Measurements from ENCODE around the gene GABRB2. TPM values are rescaled to one million over a fixed set of nuclear protein-coding genes. Genes with fewer than 3 reads are reported as not detected.

The GABRB2 gene
- total and polyA plus RNA-seq, 11 donors = 0.04 to 3.8 (median 0.16) TPM; not detected in 7

DNA sequence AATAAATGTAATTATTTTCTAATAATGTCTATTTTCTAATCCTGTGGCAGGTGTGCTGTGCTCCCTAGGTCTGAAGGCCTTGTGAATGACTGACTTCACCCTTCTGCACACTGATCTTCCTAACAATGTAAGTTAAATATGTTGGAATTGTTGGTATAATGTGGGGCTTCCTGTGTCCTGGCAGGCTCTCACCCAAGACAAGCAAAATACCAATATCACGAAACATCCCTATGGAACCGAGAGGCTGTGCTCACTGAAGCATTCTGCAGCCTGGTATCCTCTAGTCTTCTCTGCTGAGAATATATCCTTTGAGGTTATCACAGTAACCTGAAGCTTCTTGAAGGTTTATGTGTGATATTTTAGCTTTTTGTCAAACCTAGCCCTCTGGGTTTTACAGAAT is 159.4 kb downstream of the GABRB2 start:
- no peak overlapping the region for H3K27ac ChIP-seq
- no peaks in the 10 kb centered on the region for H3K36me3 ChIP-seq
- DNase-seq (no peak), ATAC-seq (no peak)
- TF ChIP-seq, protein P1, sequence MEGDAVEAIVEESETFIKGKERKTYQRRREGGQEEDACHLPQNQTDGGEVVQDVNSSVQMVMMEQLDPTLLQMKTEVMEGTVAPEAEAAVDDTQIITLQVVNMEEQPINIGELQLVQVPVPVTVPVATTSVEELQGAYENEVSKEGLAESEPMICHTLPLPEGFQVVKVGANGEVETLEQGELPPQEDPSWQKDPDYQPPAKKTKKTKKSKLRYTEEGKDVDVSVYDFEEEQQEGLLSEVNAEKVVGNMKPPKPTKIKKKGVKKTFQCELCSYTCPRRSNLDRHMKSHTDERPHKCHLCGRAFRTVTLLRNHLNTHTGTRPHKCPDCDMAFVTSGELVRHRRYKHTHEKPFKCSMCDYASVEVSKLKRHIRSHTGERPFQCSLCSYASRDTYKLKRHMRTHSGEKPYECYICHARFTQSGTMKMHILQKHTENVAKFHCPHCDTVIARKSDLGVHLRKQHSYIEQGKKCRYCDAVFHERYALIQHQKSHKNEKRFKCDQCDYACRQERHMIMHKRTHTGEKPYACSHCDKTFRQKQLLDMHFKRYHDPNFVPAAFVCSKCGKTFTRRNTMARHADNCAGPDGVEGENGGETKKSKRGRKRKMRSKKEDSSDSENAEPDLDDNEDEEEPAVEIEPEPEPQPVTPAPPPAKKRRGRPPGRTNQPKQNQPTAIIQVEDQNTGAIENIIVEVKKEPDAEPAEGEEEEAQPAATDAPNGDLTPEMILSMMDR (IDR thresholded peaks at IDR 0.05) = no peak
- TF ChIP-seq POLR2A (IDR thresholded peaks at IDR 0.05) = no peak
- no peak overlapping the region for H3K4me3 ChIP-seq
- no peaks in the 10 kb centered on the region for H3K9me3 ChIP-seq
- no peaks in the 10 kb centered on the region for H3K27me3 ChIP-seq
- no peaks in the 10 kb centered on the region for H3K4me1 ChIP-seq
- WGBS, 4 donors = 77 to 98% (median 80%) methylated on average over 2 of the region's 2 CpGs
- intact Hi-C loops (cut with DNase I) = no loop called here

DNA sequence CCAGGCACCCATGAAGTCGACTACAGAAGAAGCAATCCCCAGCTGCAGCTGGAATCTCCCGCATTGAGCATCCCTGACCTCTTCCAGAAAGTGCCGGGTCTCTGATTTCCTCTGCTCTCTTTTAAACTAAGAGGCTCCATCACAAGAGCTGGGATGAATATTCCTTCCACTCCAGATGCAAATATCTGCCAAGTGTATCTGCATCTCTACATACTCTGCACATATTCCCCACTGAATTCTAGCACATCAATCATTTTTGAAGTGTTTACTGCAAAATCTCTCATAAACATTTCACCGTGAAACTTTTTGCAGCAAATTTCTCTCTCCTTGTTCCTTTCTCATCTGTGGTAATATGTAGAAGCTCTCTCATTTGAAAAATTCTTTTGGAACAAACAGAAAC is 161.5 kb downstream of the GABRB2 start:
- no peaks in the 10 kb centered on the region for H3K36me3 ChIP-seq
- no peaks in the 10 kb centered on the region for H3K9me3 ChIP-seq
- H3K4me3 ChIP-seq = no peak overlapping the region
- no peaks in the 10 kb centered on the region for H3K4me1 ChIP-seq
- no peak for TF ChIP-seq POLR2A (IDR thresholded peaks at IDR 0.05)
- TF ChIP-seq, protein P1 (IDR thresholded peaks at IDR 0.05) = no peak
- H3K27me3 ChIP-seq = no peaks in the 10 kb centered on the region
- ATAC-seq (no peak), DNase-seq (no peak)
- no peak overlapping the region for H3K27ac ChIP-seq
- intact Hi-C loops (cut with DNase I) = no loop called here
- 61 to 75% (median 69%) methylated on average over 4 of the region's 4 CpGs for WGBS, 4 donors

DNA sequence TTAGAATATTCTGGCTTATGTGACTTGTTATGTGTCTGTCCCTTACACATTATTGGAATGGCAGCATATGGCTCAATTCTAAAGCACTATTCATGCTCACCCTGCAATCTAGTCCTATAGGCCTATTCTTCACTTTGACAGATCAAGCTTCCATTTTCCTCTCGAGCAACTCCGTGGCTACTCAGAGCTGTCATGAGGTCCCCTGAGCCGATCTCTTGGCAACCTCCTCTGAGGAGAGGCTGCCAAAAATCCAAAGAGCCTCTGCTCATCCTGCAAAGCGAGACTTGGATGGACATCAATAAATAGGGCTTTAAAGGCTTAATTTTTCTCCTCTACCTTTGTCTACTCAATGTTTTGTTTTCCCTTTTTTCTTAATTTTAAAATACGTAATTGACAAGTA is 163.8 kb downstream of the GABRB2 start:
- intact Hi-C loops (cut with DNase I) = no loop called here
- Histone ChIP-seq H3K9me3 (no peaks in the 10 kb centered on the region), H3K27me3 (no peaks in the 10 kb centered on the region), H3K27ac (no peak overlapping the region), H3K36me3 (no peaks in the 10 kb centered on the region), H3K4me3 (no peak overlapping the region), H3K4me1 (no peaks in the 10 kb centered on the region)
- TF ChIP-seq POLR2A (IDR thresholded peaks at IDR 0.05) = no peak
- TF ChIP-seq, protein P1 (IDR thresholded peaks at IDR 0.05) = no peak
- DNase-seq (no peak), ATAC-seq (no peak)
- WGBS, 4 donors = 37 to 42% (median 39%) methylated on average over 5 of the region's 5 CpGs

DNA sequence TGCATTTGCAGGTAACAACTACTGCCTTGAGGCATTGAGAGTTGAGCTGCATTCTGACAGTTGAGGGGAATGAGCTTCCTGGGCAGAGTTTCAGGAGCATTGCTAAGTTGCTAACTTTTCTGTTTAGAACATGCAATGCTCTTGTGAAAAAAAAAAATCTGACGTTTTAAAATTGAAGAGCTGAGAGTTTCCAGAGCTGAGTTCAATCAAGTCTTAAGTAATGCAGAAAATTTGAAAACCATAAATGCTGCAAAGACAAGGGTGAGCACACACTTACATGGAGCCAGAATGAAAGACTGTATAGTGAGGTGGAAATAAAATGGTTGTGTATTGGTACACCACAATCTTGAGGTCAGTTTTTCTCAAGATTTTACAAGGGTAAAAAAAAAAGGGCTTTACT is 166.0 kb downstream of the GABRB2 start:
- no peaks in the 10 kb centered on the region for H3K9me3 ChIP-seq
- intact Hi-C loops (cut with DNase I) = no loop called here
- no peaks in the 10 kb centered on the region for H3K4me1 ChIP-seq
- ATAC-seq (no peak), DNase-seq (no peak)
- WGBS, 4 donors = 20 to 36% (median 29%) methylated on average over 1 of the region's 1 CpG
- H3K27me3 ChIP-seq = no peaks in the 10 kb centered on the region
- H3K4me3 ChIP-seq = no peak overlapping the region
- TF ChIP-seq, protein P1 (IDR thresholded peaks at IDR 0.05) = no peak
- no peak for TF ChIP-seq POLR2A (IDR thresholded peaks at IDR 0.05)
- H3K36me3 ChIP-seq = no peaks in the 10 kb centered on the region
- H3K27ac ChIP-seq = no peak overlapping the region

Measured in heart left ventricle (tissue), 16 donors.